NCI-H1092 (cell line): ENCODE measurements around the gene RCAN3.
A peak's percentile ranks its signal among the peaks of the same experiment; 100 is the strongest.
"Not testable (repeated sequence)": the region's sequence is repeated elsewhere in the genome, so short reads cannot be mapped to it uniquely, and the experiment has no call there.

ENCODE experiments used
- DNase-seq: peaks from one replicate; lab custom pipeline; 2025; lab: John Stamatoyannopoulos, UW

The RCAN3 gene

GRCh38 chr1:24514946-24515345 is 12.3 kb downstream of the RCAN3 start:
- DNase-seq = no peak

- not testable (repeated sequence) for DNase-seq
Observed at GRCh38 chr1:24515671-24516209, 13.1 kb downstream of the RCAN3 start.

GRCh38 chr1:24516506-24516905 is 13.9 kb downstream of the RCAN3 start:
- DNase-seq = no peak

- DNase-seq = no peak
Observed at GRCh38 chr1:24517898-24518297, 15.3 kb downstream of the RCAN3 start.

DNA sequence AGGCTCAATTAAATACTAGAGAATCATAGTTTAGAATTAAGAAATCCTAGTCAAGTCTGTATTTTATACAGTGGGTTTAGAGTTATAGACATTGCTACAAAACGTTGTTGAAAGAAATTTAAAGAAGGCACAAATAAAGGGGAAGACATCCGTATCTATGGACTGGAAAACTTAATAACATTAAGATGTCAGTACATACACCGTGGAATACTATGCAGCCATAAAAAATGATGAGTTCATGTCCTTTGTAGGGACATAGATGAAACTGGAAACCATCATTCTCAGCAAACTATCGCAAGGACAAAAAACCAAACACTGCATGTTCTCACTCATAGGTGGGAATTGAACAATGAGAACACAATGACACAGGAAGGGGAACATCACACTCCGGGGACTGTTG is 17.6 kb downstream of the RCAN3 start:
- not testable (repeated sequence) for DNase-seq

DNA sequence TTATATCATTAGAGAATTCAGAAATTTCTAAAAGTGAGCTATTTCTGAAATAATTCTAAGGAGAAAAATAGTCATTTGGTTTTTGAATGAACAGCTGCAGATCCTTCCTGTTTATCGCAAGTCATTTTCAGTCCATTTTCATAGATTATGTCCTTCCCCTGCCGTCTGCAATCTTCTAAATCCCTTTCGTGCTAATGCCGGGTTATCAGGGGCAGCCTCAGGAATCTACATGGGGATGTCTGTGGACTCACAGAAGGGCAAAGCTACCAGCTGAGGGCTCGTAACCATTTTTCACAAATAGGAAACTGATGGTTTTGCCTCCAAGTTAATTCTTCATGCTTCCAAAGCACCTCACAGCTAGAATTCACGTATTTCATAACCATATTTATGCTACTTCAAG is 23.0 kb downstream of the RCAN3 start:
- no peak for DNase-seq

- DNase-seq = no peak
Observed at GRCh38 chr1:24526045-24526444, 23.4 kb downstream of the RCAN3 start.

- peak; percentile 5 for DNase-seq
Observed at GRCh38 chr1:24526940-24527542, 24.4 kb downstream of the RCAN3 start.

- peak; percentile 90 for DNase-seq
Observed at GRCh38 chr1:24528744-24529143, 26.1 kb downstream of the RCAN3 start.

DNA sequence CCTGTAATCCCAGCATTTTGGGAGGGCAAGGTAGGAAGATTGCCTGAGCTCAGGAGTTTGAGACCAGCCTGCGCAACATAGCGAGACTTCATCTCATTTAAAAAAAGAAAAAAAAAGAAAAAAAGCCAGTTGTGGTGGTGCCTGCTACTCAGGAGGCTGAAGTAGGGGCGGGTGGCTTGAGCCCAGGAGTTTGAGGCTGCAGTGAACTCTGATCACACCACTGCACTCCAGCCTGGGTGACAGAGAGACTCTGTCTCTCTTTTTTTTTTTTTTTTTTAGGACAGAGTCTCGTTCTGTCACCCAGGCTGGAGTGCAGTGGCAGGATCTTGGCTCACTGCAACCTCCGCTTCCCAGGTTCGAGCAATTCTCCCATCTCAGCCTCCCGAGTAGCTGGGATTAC is 26.7 kb downstream of the RCAN3 start:
- DNase-seq = not testable (repeated sequence)

DNA sequence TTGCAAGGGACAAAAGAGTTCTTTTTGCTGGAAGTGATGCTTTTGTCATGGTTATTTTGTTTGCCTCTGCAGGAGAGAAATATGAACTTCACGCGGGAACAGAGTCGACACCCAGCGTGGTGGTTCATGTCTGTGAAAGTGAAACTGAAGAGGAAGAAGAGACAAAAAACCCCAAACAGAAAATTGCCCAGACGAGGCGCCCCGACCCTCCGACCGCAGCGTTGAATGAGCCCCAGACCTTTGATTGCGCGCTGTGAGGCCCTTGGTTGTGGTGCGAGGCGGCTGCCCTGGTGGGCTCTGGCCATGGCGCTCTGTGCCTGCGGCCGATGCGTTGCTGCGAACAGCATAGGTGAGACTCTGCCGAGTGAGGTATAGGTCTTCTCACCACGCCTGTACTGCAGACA is 32.4 kb downstream of the RCAN3 start:
- DNase-seq = no peak

- no peak for DNase-seq
Observed at GRCh38 chr1:24535778-24536177, 33.1 kb downstream of the RCAN3 start.

DNA sequence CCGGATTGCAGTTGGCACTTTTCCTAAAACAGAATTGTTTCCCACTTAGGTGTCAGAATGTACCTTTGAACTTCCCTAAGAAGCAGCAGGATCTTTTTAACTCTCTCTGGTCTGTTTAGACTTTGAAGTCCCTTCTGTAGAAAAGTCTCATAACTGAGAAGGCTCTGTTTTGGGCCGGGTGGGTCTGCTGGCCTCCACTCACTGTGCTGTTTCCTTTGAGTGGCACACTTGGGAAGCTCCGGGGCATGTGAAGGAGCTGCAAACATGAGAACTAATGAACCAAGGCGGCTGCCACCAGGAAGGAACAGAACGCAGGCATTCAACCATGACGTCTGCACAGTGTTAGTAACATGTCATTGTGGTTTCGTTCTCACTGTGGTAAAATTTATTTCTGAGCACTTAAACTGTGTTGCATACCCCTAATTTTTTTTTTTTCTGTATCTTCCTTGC is 33.8 kb downstream of the RCAN3 start:
- peak; percentile 17 for DNase-seq

GRCh38 chr1:24540051-24540905 is 37.6 kb downstream of the RCAN3 start:
- no peak for DNase-seq

DNA sequence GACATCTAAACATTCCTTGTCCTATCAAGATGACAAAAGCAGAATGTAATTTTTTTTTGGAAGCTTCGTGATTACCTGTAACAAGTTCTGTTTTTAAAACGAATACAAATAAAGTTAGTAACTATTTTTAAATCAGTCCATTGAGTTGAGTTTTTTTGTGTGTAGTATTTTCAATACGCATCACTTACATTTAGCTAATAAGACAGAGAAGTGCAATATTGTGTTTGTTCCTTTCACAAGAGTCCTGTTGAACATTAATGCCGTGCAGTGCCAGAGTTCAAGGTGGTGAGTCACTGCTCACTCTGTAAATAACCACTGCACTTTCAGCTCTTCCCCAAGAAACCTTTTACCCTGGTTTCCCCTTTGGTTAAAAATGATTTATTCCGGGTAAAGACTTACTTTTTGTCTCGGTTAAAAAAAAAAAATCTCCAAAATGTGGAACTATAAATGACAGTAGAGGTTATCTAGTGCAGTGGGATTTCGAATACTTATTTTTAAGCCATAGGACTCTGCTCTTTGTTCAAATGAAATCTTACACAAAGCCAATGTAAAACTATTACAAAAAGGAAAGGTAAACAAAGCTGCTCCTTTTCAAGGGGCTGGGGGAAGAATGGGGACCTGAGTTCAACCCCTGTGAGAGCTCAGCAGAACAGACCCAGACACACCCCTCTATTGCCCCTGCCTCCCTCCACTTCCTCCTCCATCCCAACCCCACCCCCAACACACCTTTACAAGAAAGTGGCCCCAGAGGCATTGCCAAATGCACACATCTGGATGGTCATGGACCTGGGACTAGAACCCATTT is 38.5 kb downstream of the RCAN3 start:
- DNase-seq = no peak

DNA sequence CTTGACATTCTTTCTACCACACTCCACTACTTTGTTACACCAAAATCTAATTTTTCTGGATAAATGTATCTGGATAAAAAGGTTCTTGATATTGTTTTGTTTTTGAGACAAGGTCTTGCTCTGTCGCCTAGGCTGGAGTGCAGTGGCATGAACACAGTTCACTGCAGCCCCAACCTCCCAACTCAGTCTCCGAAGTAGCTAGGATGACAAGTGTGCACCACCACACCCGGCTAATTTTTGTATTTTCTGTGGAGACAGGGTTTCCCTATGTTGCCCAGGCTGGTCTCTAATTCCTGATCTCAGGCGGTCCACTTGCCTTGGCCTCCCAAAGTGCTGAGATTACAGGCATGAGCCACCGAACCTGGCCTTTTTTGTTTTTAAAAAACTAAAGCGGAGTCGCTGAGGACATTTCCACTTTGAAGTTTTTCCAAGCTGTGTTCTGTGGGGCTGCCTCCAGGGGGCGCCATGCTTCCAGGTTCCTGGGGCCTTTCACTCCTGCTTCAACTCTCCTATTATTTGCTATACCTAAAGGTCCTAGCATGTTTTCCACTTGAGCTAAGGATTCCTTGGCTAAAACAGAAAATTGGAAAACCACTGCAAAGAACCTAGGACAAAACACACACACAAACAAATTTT is 39.2 kb downstream of the RCAN3 start:
- peak; percentile 18 for DNase-seq

- DNase-seq = no peak
Observed at GRCh38 chr1:24544239-24544638, 41.6 kb downstream of the RCAN3 start.

GRCh38 chr1:24545662-24546061 is 43.0 kb downstream of the RCAN3 start:
- no peak for DNase-seq

DNA sequence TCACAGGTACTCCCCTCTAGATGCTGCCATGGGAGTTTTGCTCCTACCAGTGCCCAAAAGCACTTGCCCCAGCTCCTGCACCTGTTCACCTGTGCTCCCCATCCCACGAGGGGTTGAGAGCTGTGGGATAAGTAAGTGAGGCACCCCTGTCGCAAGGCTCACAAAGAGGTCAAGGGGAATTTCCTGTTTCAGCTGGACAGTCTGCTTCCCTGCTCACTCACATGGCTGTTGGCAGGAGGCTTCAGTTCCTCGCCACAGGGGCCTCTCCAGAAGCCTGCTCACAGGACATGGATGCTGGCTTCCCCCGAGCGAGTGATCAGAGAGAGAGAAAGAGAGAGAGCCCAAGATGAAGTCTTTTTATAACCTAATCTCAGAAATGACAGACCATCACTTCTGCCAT is 44.6 kb downstream of the RCAN3 start:
- no peak for DNase-seq

GRCh38 chr1:24548070-24548469 is 45.4 kb downstream of the RCAN3 start:
- no peak for DNase-seq

- DNase-seq = not testable (repeated sequence)
Observed at GRCh38 chr1:24549210-24549609, 46.6 kb downstream of the RCAN3 start.
